Panc1 (cell line): Measurements from ENCODE around the gene DLGAP5. TPM values are rescaled to one million over a fixed set of nuclear protein-coding genes. Genes with fewer than 3 reads are reported as not detected.
A peak's percentile ranks its signal among the peaks of the same experiment; 100 is the strongest.

Experiments used
- ATAC-seq: fragments of 200-7000 bp; cut with Tn5 transposase; 2 replicates; pipeline ENCODE4 v1.9.1; 2020; ENCODE audit warnings: mild to moderate bottlenecking, moderate library complexity
- BruUV-seq: library from RNA; stranded (reverse); fragments of 400-500 nt; replicated peaks from 2 replicates; lab custom pipeline; 2021; lab: Mats Ljungman, UMichigan
- CTCF ChIA-PET: fragments of 300-600 bp; sonication (Branson Sonifier 250); formaldehyde crosslinking; loops from one replicate; lab custom pipeline; 2022; ENCODE audit warnings: antibody characterized with exemption; lab: Charles Lee
- POLR2A ChIA-PET: fragments of 300-600 bp; sonication (Branson Sonifier 250); formaldehyde crosslinking; loops from one replicate; lab custom pipeline; 2022; ENCODE audit warnings: antibody characterized with exemption; lab: Charles Lee
- DNase-seq: peaks from one replicate; pipeline ENCODE4 v3.0.0-alpha.2; 2010; ENCODE audit warnings: low read depth, low spot score
- H3K27ac ChIP-seq: 2 replicates; pipeline ENCODE4 v1.5.1; 2011; ENCODE audit warnings: mild to moderate bottlenecking, low read length, inconsistent platforms
- H3K27me3 ChIP-seq: fragments of 200-500 bp; sonication (Bioruptor generic); 2 replicates; pipeline ENCODE4 v1.6.0; 2014; ENCODE audit warnings: low read length, inconsistent platforms; ENCODE audit not compliant: control insufficient read depth, insufficient read depth
- H3K36me3 ChIP-seq: fragments of 200-500 bp; sonication (Bioruptor generic); 2 replicates; pipeline ENCODE4 v1.5.1; 2014; ENCODE audit warnings: inconsistent platforms, mild to moderate bottlenecking, low read length, moderate library complexity; ENCODE audit not compliant: control insufficient read depth, insufficient read depth
- H3K4me1 ChIP-seq: 2 replicates; pipeline ENCODE4 v1.5.1; 2011; ENCODE audit warnings: inconsistent platforms, mild to moderate bottlenecking, low read length, moderate library complexity; ENCODE audit not compliant: control insufficient read depth, insufficient read depth
- H3K4me3 ChIP-seq, 2 experiments: 2 replicates each; pipeline ENCODE4 v1.5.1; 2011 to 2012; ENCODE audit warnings: low read depth in 2 of 2, low read length in 2 of 2, mild to moderate bottlenecking in 2 of 2, inconsistent platforms in 1 of 2, moderate library complexity in 1 of 2
- H3K9me3 ChIP-seq: fragments of 200-500 bp; sonication (Bioruptor generic); 2 replicates; pipeline ENCODE4 v1.5.1; 2014; ENCODE audit warnings: low read depth, mild to moderate bottlenecking, inconsistent platforms, low read length, moderate library complexity; ENCODE audit not compliant: control insufficient read depth, insufficient read depth
- POLR2AphosphoS5 ChIP-seq: IDR thresholded peaks from 2 replicates; pipeline ENCODE4 v1.6.1; 2012; ENCODE audit warnings: mild to moderate bottlenecking, low read depth, low read length, moderate library complexity
- SIN3A ChIP-seq: IDR thresholded peaks from 2 replicates; pipeline ENCODE4 v1.6.1; 2012; ENCODE audit warnings: low read depth, mild to moderate bottlenecking, low read length, moderate library complexity, borderline replicate concordance; ENCODE audit not compliant: insufficient read depth
- TCF7L2 ChIP-seq: IDR thresholded peaks from 2 replicates; pipeline ENCODE4 v1.6.1; 2011; ENCODE audit warnings: mild to moderate bottlenecking, low read depth, low read length, inconsistent platforms
- in situ Hi-C: cut with HindIII; loops from 2 replicates; pipeline ENCODE4 v1.10.0; 2016; ENCODE audit warnings: low sequenced_read_pairs, low pct_unique_long_range_greater_than_20kb
- intact Hi-C: fragments of 100-400 bp; cut with micrococcal nuclease; formaldehyde crosslinking; loops from one replicate; pipeline ENCODE4 v1.10.0; 2022; ENCODE audit not compliant: unreplicated experiment
- total RNA-seq: library from RNA; stranded (reverse); gene quantifications from one replicate; pipeline ENCODE4 v1.2.1, GENCODE V29; 2021; ENCODE audit not compliant: unreplicated experiment
- TF ChIP-seq, protein P1 (sequence below): fragments of 450-650 bp; IDR thresholded peaks from 2 replicates; pipeline ENCODE4 v1.5.1; 2017; ENCODE audit warnings: mild to moderate bottlenecking
- TF ChIP-seq, protein P2 (sequence below), 2 experiments: IDR thresholded peaks; 2 replicates each; pipeline ENCODE4 v1.6.1; 2011 to 2012; ENCODE audit warnings: low read depth in 2 of 2, control low read depth in 1 of 2, low read length in 1 of 2, mild to moderate bottlenecking in 1 of 2, moderate library complexity in 1 of 2; ENCODE audit not compliant: insufficient read depth in 1 of 2

The DLGAP5 gene
- total RNA-seq, 1 experiment from 2014 or later = 48.7 TPM

DNA sequence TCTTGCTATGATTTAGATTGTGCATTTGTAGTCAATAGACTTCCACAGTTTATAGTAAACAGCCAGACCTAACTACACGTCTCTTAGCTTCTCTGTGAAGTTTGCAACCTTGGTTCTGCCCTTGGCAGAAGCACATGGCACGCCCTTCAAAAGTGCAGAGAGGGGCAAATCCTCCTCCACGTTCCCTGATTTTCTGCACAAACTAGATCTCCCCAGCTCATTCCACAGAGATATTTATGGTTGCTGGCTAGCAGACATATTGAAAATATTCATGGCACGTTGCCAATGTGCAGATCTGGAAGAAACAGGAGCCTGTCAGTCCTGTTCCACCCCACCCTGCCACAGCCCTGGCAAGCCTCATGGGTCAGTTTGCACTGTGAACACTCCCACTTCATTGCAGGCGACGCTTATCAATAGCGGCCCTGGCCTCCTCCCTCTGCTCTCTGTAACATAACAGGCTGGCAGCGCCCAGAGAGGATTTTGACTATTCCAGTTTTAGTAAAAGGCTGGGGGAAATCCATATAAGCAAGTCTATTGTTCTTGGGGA is 68.9 kb downstream of the DLGAP5 start:
- intact Hi-C loops (no loop called here), in situ Hi-C loops (no loop called here)
- no TSS peak for BruUV-seq
- ChIA-PET CTCF (no interaction called here), POLR2A (no interaction called here)
- H3K27me3 ChIP-seq = no peaks in the 10 kb centered on the region
- ATAC-seq (peak; percentile 50), DNase-seq (no peak)
- H3K9me3 ChIP-seq = no peaks in the 10 kb centered on the region
- no peak for TF ChIP-seq POLR2AphosphoS5
- TF ChIP-seq, protein P1, sequence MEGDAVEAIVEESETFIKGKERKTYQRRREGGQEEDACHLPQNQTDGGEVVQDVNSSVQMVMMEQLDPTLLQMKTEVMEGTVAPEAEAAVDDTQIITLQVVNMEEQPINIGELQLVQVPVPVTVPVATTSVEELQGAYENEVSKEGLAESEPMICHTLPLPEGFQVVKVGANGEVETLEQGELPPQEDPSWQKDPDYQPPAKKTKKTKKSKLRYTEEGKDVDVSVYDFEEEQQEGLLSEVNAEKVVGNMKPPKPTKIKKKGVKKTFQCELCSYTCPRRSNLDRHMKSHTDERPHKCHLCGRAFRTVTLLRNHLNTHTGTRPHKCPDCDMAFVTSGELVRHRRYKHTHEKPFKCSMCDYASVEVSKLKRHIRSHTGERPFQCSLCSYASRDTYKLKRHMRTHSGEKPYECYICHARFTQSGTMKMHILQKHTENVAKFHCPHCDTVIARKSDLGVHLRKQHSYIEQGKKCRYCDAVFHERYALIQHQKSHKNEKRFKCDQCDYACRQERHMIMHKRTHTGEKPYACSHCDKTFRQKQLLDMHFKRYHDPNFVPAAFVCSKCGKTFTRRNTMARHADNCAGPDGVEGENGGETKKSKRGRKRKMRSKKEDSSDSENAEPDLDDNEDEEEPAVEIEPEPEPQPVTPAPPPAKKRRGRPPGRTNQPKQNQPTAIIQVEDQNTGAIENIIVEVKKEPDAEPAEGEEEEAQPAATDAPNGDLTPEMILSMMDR = no peak
- TF ChIP-seq, protein P2, sequence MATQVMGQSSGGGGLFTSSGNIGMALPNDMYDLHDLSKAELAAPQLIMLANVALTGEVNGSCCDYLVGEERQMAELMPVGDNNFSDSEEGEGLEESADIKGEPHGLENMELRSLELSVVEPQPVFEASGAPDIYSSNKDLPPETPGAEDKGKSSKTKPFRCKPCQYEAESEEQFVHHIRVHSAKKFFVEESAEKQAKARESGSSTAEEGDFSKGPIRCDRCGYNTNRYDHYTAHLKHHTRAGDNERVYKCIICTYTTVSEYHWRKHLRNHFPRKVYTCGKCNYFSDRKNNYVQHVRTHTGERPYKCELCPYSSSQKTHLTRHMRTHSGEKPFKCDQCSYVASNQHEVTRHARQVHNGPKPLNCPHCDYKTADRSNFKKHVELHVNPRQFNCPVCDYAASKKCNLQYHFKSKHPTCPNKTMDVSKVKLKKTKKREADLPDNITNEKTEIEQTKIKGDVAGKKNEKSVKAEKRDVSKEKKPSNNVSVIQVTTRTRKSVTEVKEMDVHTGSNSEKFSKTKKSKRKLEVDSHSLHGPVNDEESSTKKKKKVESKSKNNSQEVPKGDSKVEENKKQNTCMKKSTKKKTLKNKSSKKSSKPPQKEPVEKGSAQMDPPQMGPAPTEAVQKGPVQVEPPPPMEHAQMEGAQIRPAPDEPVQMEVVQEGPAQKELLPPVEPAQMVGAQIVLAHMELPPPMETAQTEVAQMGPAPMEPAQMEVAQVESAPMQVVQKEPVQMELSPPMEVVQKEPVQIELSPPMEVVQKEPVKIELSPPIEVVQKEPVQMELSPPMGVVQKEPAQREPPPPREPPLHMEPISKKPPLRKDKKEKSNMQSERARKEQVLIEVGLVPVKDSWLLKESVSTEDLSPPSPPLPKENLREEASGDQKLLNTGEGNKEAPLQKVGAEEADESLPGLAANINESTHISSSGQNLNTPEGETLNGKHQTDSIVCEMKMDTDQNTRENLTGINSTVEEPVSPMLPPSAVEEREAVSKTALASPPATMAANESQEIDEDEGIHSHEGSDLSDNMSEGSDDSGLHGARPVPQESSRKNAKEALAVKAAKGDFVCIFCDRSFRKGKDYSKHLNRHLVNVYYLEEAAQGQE (IDR thresholded peaks at IDR 0.05; ENCODE audit: insufficient read depth in 1 of 2, low read depth in 2 of 2, low read length in 1 of 2) = no peak
- TF ChIP-seq TCF7L2 = no peak
- no peak for TF ChIP-seq SIN3A
- peaks cover 20% of the 10 kb centered on the region for H3K4me1 ChIP-seq
- H3K36me3 ChIP-seq = no peaks in the 10 kb centered on the region
- no peak overlapping the region for H3K4me3 ChIP-seq
- peak overlapping the region; percentile 57 for H3K27ac ChIP-seq

DNA sequence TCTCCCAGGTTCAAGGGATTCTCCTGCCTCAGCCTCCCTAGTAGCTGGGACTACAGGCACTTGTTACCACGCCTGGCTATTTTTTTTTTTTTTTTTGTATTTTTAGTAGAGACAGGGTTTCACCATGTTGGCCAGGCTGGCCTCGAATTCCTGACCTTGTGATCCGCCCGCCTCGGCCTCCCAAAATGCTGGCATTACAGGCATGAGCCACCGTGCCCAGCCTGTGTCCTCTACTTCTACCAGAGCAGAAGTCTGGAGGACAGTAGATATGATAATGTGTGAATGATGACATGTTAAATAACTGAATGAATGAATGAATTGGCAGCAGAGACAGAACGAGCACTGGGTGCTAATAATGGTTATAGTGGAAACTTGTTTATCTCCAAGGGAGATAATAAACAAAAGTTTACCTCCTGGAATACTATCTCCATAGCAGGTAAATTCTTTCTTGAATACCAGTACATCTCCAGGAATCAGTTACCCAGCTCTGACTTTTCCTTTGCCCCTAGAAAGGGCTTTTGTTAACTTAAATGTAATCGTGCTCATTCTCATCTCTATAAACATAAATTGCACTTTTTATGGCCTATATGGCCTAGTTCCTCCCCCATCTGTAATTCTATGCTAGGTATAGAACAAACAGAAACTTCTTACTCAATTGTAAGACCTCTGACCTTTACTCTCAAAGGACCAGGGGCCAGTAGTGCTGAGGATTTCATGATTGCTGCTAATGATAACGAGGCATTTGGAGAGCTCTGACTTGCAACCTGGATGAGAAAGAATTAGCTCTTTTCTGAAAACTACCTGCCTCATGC is 69.6 kb downstream of the DLGAP5 start:
- ATAC-seq = peak; percentile 54
- in situ Hi-C loops = no loop called here

More for the DNA sequence above, 69.6 kb downstream of the DLGAP5 start:
- Histone ChIP-seq H3K4me1 (peaks cover 15% of the 10 kb centered on the region), H3K27ac (peak overlapping the region; percentile 57), H3K9me3 (no peaks in the 10 kb centered on the region), H3K36me3 (no peaks in the 10 kb centered on the region), H3K27me3 (no peaks in the 10 kb centered on the region), H3K4me3 (no peak overlapping the region)
- BruUV-seq = no TSS peak
- intact Hi-C loops = no loop called here
- TF ChIP-seq, protein P2 (IDR thresholded peaks at IDR 0.05; ENCODE audit: insufficient read depth in 1 of 2, low read depth in 2 of 2, low read length in 1 of 2) = no peak
- TF ChIP-seq, protein P1 = no peak
- 0 out of 2 replicates have a peak, but pooled peaks have one; percentile 44 for TF ChIP-seq TCF7L2
- ChIA-PET POLR2A (interaction anchor here (0.7 kb wide), 1 partner anchor 115 kb away, joined by 13 read pairs; no protein-coding TSS in a partner anchor), CTCF (no interaction called here)
- DNase-seq = no peak
